GM12875 (cell line): Measurements from ENCODE around the gene ZNF804A.

Experiments used
- H3K4me3 ChIP-seq: one replicate; pipeline ENCODE4 v1.5.1; 2011; ENCODE audit warnings: low read depth, low read length, control low read depth
- TF ChIP-seq, protein P1 (sequence below): IDR thresholded peaks from 2 replicates; pipeline ENCODE4 v1.5.1; 2011; ENCODE audit warnings: low read depth, mild to moderate bottlenecking, control low read depth, inconsistent platforms, low read length, moderate library complexity, borderline replicate concordance; ENCODE audit not compliant: insufficient read depth

The ZNF804A gene

DNA sequence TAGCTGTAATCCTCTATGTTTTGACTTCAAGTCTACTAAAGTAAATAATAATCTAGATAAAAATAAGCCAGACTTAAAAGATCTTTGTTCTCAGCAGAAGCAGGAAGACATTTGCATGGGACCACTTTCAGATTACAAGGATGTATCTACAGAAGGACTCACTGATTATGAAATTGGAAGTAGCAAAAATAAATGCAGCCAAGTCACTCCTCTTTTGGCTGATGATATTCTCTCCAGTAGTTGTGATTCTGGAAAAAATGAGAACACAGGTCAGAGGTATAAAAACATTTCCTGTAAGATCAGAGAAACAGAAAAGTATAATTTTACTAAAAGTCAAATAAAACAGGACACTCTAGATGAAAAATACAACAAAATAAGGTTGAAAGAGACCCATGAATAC is 338.4 kb downstream of the ZNF804A start:
- H3K4me3 ChIP-seq, result no peak overlapping the region
- TF ChIP-seq, protein P1, sequence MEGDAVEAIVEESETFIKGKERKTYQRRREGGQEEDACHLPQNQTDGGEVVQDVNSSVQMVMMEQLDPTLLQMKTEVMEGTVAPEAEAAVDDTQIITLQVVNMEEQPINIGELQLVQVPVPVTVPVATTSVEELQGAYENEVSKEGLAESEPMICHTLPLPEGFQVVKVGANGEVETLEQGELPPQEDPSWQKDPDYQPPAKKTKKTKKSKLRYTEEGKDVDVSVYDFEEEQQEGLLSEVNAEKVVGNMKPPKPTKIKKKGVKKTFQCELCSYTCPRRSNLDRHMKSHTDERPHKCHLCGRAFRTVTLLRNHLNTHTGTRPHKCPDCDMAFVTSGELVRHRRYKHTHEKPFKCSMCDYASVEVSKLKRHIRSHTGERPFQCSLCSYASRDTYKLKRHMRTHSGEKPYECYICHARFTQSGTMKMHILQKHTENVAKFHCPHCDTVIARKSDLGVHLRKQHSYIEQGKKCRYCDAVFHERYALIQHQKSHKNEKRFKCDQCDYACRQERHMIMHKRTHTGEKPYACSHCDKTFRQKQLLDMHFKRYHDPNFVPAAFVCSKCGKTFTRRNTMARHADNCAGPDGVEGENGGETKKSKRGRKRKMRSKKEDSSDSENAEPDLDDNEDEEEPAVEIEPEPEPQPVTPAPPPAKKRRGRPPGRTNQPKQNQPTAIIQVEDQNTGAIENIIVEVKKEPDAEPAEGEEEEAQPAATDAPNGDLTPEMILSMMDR, result no peak

DNA sequence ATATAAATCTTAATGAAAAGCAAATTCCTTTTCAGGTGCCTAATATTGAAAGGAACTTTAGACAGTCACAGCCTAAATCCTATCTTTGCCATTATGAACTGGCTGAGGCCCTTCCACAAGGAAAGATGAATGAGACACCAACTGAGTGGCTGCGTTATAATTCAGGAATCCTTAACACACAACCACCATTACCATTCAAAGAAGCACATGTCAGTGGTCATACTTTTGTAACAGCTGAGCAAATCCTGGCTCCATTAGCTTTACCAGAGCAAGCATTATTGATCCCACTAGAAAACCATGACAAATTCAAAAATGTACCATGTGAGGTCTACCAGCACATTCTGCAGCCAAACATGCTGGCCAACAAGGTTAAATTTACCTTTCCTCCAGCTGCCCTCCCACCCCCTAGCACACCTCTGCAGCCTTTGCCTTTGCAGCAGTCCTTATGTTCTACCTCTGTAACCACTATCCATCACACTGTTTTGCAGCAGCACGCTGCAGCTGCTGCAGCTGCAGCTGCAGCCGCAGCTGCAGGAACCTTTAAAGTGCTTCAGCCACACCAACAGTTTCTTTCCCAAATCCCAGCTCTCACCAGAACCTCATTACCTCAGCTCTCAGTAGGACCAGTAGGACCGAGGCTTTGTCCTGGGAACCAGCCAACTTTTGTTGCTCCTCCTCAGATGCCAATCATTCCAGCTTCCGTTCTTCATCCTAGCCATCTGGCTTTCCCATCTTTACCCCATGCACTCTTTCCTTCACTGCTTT is 340.1 kb downstream of the ZNF804A start:
- H3K4me3 ChIP-seq, result no peak overlapping the region
- TF ChIP-seq, protein P1, result no peak

DNA sequence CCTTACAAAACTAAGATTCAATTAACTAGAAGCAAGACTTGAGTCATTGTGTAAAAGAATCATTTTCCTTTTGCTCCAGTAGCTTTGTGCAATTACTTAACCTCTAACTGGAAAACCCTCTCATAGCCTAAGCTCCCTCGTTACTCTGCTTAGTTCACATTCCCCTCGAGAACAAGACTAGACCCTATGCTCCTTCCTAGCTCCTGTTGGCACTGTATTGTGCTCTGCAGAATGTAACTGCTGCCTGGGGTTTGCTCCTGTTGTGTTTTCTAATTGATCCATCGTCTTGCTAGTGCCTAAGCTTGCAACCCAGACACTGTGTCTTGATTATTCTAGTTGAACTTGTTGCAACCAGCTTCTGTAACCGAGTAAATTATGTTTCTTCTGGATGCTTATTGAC is 347.0 kb downstream of the ZNF804A start:
- TF ChIP-seq, protein P1, result no peak
- H3K4me3 ChIP-seq, result no peak overlapping the region

DNA sequence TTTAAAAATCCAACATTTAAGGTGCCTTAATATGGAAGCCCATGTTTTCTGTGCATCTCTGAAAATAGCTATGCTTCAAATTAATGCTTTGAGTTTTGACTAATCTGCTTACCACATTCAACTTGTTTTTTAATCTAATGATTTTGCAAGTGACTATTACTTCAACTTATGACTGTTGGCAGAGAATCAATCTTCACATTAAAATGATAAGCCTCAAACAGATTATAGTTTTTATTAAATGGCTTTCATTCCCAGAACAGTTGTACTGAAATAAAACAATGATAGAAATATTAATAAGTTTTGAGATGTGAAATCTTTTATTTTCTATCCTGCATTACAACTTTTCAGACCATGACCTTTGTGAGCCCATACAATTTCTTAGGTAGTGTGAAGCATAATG is 347.5 kb downstream of the ZNF804A start:
- TF ChIP-seq, protein P1, result no peak
- H3K4me3 ChIP-seq, result no peak overlapping the region

DNA sequence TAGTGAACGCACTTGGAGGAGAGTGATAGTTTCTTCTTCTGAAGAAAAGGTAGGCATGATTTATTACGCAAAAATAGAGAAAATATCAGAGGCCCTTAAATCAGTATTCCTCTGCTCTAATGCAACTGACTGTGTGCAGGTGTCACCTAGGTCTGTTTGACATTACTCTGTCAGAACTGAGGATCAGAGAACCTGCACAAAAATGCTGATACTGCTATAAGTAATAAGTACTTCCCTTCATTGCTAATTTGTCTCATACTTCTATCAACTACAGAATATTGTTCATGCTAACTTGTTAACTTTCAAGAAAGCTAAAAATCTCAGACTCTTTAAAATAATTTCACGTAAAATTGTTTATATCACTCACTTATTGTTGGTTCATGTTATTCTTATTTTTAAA is 358.5 kb downstream of the ZNF804A start:
- TF ChIP-seq, protein P1, result no peak
- no peak overlapping the region for H3K4me3 ChIP-seq

DNA sequence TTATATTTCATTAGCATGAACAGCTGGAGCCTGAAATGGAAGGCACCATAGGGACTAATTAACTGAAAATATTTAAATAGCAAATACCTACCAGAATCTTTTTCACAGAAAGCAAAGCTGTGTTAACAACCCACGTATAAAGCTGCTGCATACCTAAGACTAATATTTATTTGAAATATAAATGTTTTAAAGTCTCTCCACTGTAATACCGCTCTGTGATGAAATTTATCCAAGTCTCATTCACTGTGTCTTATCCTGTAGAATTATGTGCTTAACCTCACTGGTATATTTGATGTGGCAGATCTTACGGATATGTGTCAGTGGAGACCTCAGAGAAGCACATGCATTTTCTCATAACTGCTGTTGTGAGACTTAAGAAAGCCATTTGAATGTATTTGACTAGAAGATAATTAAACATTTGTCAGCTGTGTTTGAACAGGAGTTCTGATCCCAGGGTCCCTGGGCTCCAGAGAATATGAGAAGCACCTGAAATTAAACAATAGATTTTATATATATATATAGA is 373.3 kb downstream of the ZNF804A start:
- no peak overlapping the region for H3K4me3 ChIP-seq
- TF ChIP-seq, protein P1, result no peak
